IMR-90 (cell line): Measurements from ENCODE around the gene DENND10. TPM values are rescaled to one million over a fixed set of nuclear protein-coding genes. Genes with fewer than 3 reads are reported as not detected.
"Not testable (repeated sequence)": the region's sequence is repeated elsewhere in the genome, so short reads cannot be mapped to it uniquely, and the experiment has no call there.

Experiments
- ATAC-seq: fragments of 200-7000 bp; cut with Tn5 transposase; 2 replicates; pipeline ENCODE4 v1.9.1; 2020; ENCODE audit warnings: low read depth, mild to moderate bottlenecking, moderate library complexity
- BruUV-seq: library from RNA; stranded (reverse); fragments of 400-500 nt; replicated peaks from 2 replicates; lab custom pipeline; 2021; lab: Mats Ljungman, UMichigan
- CTCF ChIA-PET: fragments of 300-600 bp; formaldehyde crosslinking; extraction: SDS; loops from one replicate; lab custom pipeline; 2021; ENCODE audit warnings: antibody characterized with exemption; lab: Yijun Ruan, JAX
- POLR2A ChIA-PET: fragments of 300-600 bp; sonication (Branson Sonifier 250); formaldehyde crosslinking; loops from one replicate; lab custom pipeline; 2022; ENCODE audit warnings: antibody characterized with exemption; ENCODE audit not compliant: unreplicated experiment; lab: Charles Lee
- DNase-seq: peaks from one replicate; pipeline ENCODE4 v3.0.0; 2013
- H2AFZ ChIP-seq: replicated peaks from 2 replicates; pipeline ENCODE3; 2013; ENCODE audit warnings: low read length, mild to moderate bottlenecking; ENCODE audit not compliant: poor library complexity
- H2AK5ac ChIP-seq: 2 replicates; pipeline ENCODE4 v1.6.1; 2013; ENCODE audit warnings: low read depth, low read length, inconsistent platforms
- H2AK9ac ChIP-seq: replicated peaks from 2 replicates; pipeline ENCODE3; 2013; ENCODE audit warnings: mild to moderate bottlenecking, low read depth, low read length, moderate library complexity; ENCODE audit not compliant: poor library complexity
- H2BK120ac ChIP-seq: 2 replicates; pipeline ENCODE4 v1.6.1; 2013; ENCODE audit warnings: low read depth, low read length, inconsistent platforms
- H2BK15ac ChIP-seq: 3 replicates; pipeline ENCODE4 v1.6.1; 2013; ENCODE audit warnings: low read depth, low read length, inconsistent platforms
- H2BK20ac ChIP-seq: 2 replicates; pipeline ENCODE4 v1.6.1; 2013; ENCODE audit warnings: low read depth, mild to moderate bottlenecking, inconsistent platforms, low read length, moderate library complexity
- H2BK5ac ChIP-seq: 2 replicates; pipeline ENCODE4 v1.6.1; 2013; ENCODE audit warnings: mild to moderate bottlenecking, low read depth, low read length, inconsistent platforms; ENCODE audit not compliant: poor library complexity, severe bottlenecking
- H3K14ac ChIP-seq: replicated peaks from 2 replicates; pipeline ENCODE4 v1.6.1; 2013; ENCODE audit warnings: low read depth, low read length, inconsistent platforms
- H3K18ac ChIP-seq: 2 replicates; pipeline ENCODE4 v1.6.1; 2013; ENCODE audit warnings: low read depth, low read length, control low read depth
- H3K23ac ChIP-seq: 2 replicates; pipeline ENCODE4 v1.6.1; 2013; ENCODE audit warnings: low read depth, low read length, inconsistent platforms
- H3K27ac ChIP-seq: 2 replicates; pipeline ENCODE4 v1.5.1; 2013; ENCODE audit warnings: mild to moderate bottlenecking, control low read depth, low read length; ENCODE audit not compliant: insufficient read depth
- H3K27me3 ChIP-seq: 2 replicates; pipeline ENCODE4 v1.6.1; 2013; ENCODE audit warnings: low read length; ENCODE audit not compliant: control insufficient read depth, insufficient read depth
- H3K36me3 ChIP-seq: 2 replicates; pipeline ENCODE4 v1.6.1; 2013; ENCODE audit warnings: low read length, mixed read lengths; ENCODE audit not compliant: control insufficient read depth, insufficient read depth
- H3K4ac ChIP-seq: 2 replicates; pipeline ENCODE4 v1.6.1; 2013; ENCODE audit warnings: low read depth, low read length, inconsistent platforms
- H3K4me1 ChIP-seq: 2 replicates; pipeline ENCODE4 v1.6.1; 2013; ENCODE audit warnings: low read length, mixed read lengths; ENCODE audit not compliant: control insufficient read depth, insufficient read depth
- H3K4me2 ChIP-seq: 2 replicates; pipeline ENCODE4 v1.6.1; 2013; ENCODE audit warnings: low read depth, mild to moderate bottlenecking, control low read depth, low read length, moderate library complexity
- H3K4me3 ChIP-seq: 2 replicates; pipeline ENCODE4 v1.5.1; 2013; ENCODE audit warnings: low read depth, mild to moderate bottlenecking, control low read depth, low read length, moderate library complexity; ENCODE audit not compliant: insufficient read depth
- H3K56ac ChIP-seq: 2 replicates; pipeline ENCODE4 v1.6.1; 2013; ENCODE audit warnings: low read length, inconsistent platforms; ENCODE audit not compliant: insufficient read depth; ENCODE audit errors: extremely low read depth
- H3K79me1 ChIP-seq, 2 experiments: 2 replicates each; pipeline ENCODE4 v1.6.1; 2013; ENCODE audit warnings: low read length in 2 of 2, inconsistent platforms in 1 of 2, low read depth in 1 of 2
- H3K9ac ChIP-seq: 2 replicates; pipeline ENCODE4 v1.6.1; 2013; ENCODE audit warnings: low read depth, low read length, control low read depth
- H3K9me1 ChIP-seq: 2 replicates; pipeline ENCODE4 v1.6.1; 2013; ENCODE audit warnings: low read length, inconsistent platforms; ENCODE audit not compliant: insufficient read depth
- H3K9me3 ChIP-seq: 2 replicates; pipeline ENCODE4 v1.6.1; 2013; ENCODE audit warnings: low read length; ENCODE audit not compliant: control insufficient read depth, insufficient read depth
- H4K20me1 ChIP-seq: 2 replicates; pipeline ENCODE4 v1.6.1; 2013; ENCODE audit warnings: low read length, inconsistent platforms; ENCODE audit not compliant: insufficient read depth
- H4K5ac ChIP-seq: 2 replicates; pipeline ENCODE4 v1.6.1; 2013; ENCODE audit warnings: mild to moderate bottlenecking, low read depth, low read length, control low read depth
- H4K8ac ChIP-seq, 2 experiments: 2 replicates each; pipeline ENCODE4 v1.6.1; 2013; ENCODE audit warnings: low read depth in 2 of 2, low read length in 2 of 2, control low read depth in 1 of 2, inconsistent platforms in 1 of 2
- H4K91ac ChIP-seq: 2 replicates; pipeline ENCODE4 v1.6.1; 2013; ENCODE audit warnings: low read depth, low read length, inconsistent platforms; ENCODE audit not compliant: insufficient read depth
- WGBS, 2 experiments: methylation state at CpG; one replicate each; pipeline versions ENCODE4 v1.1.5 to v1.1.7; 2013; ENCODE audit warnings: missing lambda C conversion rate in 2 of 2; ENCODE audit not compliant: insufficient read length in 1 of 2; ENCODE audit errors: extremely low coverage in 2 of 2; 5-methylcytosine and 5-hydroxymethylcytosine counted together
- dilution Hi-C: fragments of 300-500 bp; cut with HindIII; formaldehyde crosslinking; loops from one replicate; pipeline ENCODE4 v1.14.3; 2018; ENCODE audit warnings: low sequenced_read_pairs; ENCODE audit not compliant: unreplicated experiment
- in situ Hi-C: fragments of 300-500 bp; cut with MboI; formaldehyde crosslinking; loops from 3 replicates; pipeline ENCODE4 v1.14.3; 2019; ENCODE audit warnings: low sequenced_read_pairs, inconsistent platforms, mixed read lengths
- intact Hi-C: fragments of 100-400 bp; cut with micrococcal nuclease; formaldehyde crosslinking; loops from 2 replicates; pipeline ENCODE4 v1.10.0; 2022
- polyA plus RNA-seq, 3 experiments: library from polyadenylated mRNA; depleted of rRNA; stranded (reverse); fragments of >200 nt; gene quantifications; 2 replicates each; pipeline ENCODE4 v1.2.3, GENCODE V29; 2012; ENCODE audit warnings: low replicate concordance in 1 of 3
- total RNA-seq: library from RNA; depleted of rRNA; stranded (reverse); fragments of >200 nt; gene quantifications from 2 replicates; pipeline ENCODE4 v1.2.3, GENCODE V29; 2012

DENND10 gene
- total and polyA plus RNA-seq, 2 of the 4 experiments (the other 2 are of a cell fraction): 50.9 to 81.4 TPM

DNA sequence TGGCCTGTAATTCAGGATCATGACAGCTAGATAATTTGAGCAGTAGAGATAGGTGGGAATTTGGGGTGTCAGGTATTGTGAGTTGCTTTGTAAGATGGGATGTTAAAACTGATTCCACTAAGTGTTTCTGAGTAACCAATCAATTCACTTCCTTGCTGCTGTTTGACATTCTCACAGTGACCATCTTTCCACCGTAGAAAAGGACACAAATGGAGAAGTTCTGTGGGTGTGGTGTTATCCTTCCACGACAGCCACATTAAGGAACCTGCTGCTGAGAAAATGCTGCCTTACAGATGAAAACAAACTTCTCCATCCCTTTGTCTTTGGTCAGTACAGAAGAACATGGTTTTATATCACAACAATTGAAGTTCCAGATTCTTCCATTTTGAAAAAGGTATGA lies 3.9 kb downstream of the DENND10 start:
- intact Hi-C loops: not testable (repeated sequence)

More for the DNA sequence above, 3.9 kb downstream of the DENND10 start:
- H3K27me3 ChIP-seq, H4K20me1 ChIP-seq, H3K9ac ChIP-seq, CTCF ChIA-PET, in situ Hi-C loops, H4K91ac ChIP-seq, H3K27ac ChIP-seq, H3K4me3 ChIP-seq, H3K4me2 ChIP-seq, H3K9me1 ChIP-seq, H3K18ac ChIP-seq, H2BK5ac ChIP-seq, H4K8ac ChIP-seq, H2AK5ac ChIP-seq, BruUV-seq, H3K9me3 ChIP-seq, H3K56ac ChIP-seq, H2AK9ac ChIP-seq, H3K14ac ChIP-seq, ATAC-seq, H3K4ac ChIP-seq, POLR2A ChIA-PET, dilution Hi-C loops, H2BK15ac ChIP-seq, H4K5ac ChIP-seq, H2BK120ac ChIP-seq, H2BK20ac ChIP-seq, DNase-seq, H2AFZ ChIP-seq: not testable (repeated sequence)
- peaks cover 15% of the 10 kb centered on the region for H3K36me3 ChIP-seq
- peaks cover 10% of the 10 kb centered on the region for H3K4me1 ChIP-seq
- H3K79me1 ChIP-seq: peaks cover 24 to 41% of the 10 kb centered on the region in 2 experiments
- WGBS, 2 experiments: no CpG with 5 or more reads among the region's 2 CpGs
- H3K23ac ChIP-seq: peak overlapping the region; percentile 76; the same call in 1 of the 2 replicates
